GM19351 (cell line): ENCODE results near the gene NPIPB6.
A peak's percentile ranks its signal among the peaks of the same experiment; 100 is the strongest.
"Not testable (repeated sequence)": the region's sequence is repeated elsewhere in the genome, so short reads cannot be mapped to it uniquely, and the experiment has no call there.

Experiments used
- ATAC-seq: cut with Tn5 transposase; IDR thresholded peaks from one replicate; pipeline ENCODE4 v1.9.1; 2021; ENCODE audit warnings: mild to moderate bottlenecking, moderate library complexity; ENCODE audit not compliant: unreplicated experiment

Gene NPIPB6

DNA sequence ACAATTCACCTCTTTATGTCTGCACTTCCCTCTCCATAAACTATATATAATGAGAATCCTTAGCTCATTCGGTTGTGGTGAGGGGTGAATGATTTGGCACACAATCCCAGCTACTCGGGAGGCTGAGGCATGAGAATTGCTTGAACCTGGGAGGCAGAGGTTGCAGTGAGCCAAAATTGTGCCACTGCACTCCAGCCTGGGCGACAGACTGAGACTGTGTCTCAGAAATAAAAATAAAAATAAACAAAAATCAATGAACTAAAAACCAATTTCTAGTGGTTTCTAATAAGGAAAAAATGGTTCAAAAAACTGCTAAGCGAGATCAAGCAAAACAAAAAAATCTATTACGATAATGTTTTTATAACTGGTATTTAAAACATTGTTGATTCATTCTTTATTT lies at the start of gene NPIPB6:
Gene NPIPB6, minus strand, starts transcription at position 101 of the 400 bp plus-strand sequence. CDS start 686 bp downstream, outside the sequence.
- ATAC-seq: not testable (repeated sequence)

DNA sequence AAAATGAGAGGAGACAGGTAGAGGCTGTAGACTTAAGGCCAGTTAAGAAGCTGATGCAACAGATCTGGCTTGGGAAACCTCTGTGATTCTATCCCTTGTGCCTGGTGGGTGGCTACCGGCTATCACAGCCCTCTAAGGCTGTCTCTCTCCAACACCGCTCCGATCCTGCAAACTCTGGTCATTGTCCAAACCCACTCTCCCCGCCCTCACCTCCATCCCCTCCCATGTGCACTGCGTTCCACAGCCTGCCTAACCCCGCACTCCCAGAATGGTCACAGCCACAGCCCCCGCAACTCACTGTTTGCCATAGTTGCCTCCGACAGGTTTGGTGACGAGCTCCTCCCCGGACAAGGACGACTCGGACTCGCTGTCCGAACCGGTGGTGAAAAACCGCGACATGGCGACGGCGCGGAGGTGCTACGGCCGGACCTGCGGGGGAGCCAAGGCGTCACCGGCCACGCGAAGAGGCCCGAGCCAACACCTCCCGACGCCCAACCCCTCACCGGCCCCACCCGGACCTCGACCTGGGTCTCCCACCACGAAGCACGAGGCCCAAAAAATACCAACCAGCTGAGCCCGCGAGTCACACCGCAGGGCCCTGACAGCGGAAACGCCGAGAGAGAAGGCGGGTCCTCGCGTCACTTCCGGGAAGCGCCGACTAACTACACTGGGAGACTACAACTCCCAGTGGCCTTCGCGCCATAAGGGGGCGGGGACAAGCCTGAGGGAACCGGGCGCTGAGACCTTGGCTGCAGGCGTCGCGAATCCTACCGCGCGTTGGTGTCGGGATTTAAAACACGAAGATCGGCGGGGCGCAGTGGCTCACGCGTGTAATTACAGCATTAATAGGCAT lies 40.1 kb upstream of the NPIPB6 start, which contains the start of gene EIF3CL:
Gene EIF3CL, minus strand, starts transcription at position 622 of the 853 bp plus-strand sequence. Its CDS starts 223 bp downstream, at position 399.
- peak; percentile 99 for ATAC-seq

DNA sequence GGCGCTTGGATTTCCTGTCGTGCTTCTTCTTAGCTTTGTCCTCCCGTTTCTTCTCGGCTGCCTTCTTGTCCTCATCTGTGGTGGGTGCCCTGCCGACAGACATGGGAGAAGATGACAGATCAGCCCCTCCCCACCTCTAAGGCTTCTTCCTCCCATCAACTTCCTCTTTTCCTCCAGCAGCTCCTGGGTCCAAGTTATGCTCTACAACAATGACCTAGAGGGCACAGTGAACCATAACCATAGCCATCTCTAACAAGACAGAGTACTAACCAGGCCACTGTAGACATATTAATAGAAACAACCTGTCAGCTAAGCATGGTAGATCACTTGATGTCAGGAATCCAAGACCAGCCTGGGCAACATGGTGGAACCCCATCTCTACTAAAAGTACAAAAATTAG lies 28.7 kb upstream of the NPIPB6 start:
- not testable (repeated sequence) for ATAC-seq

DNA sequence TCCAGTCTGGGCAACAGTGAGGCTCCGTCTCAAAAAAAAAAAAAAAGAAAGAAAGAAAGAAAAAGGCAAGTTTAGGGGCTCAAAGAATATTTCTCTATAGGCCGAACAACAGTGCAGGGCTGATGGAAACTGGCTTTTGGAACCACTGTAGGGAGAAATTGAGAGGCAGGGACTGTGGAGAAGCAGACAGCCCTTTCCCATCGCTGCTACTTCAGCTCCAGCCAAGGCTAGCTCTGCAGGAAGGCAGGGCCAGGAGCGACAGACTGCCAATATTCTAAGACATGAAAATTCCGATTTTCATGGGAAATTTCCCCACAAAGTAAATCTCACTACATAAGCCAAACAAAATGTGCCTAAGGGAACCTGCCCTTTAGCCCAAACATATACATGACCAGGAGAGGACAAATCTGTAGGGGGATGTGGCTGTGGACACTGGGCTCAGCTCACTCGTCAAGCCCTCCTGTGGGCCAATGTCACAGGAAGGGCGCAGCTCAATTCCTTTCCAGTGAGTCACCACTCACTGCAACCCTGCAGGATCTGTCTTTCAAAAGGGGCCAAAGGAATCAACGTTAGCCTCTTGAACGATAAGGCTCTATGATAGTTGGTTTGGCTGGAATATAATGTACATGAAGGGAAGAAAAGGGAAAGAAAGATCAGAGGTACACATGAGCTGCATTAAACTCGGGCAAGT lies 19.0 kb upstream of the NPIPB6 start:
- ATAC-seq: not testable (repeated sequence)

DNA sequence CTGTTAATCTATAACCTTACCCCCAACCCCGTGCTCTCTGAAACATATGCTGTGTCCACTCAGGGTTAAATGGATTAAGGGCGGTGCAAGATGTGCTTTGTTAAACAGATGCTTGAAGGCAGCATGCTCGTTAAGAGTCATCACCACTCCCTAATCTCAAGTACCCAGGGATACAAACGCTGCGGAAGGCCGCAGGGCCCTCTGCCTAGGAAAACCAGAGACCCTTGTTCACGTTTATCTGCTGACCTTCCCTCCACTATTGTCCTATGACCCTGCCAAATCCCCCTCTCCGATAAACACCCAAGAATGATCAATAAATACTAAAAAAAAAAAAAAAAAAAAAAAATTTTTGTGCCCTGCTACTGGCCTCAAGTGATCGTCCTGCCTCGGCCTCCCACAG lies 14.5 kb upstream of the NPIPB6 start:
- not testable (repeated sequence) for ATAC-seq

- ATAC-seq: not testable (repeated sequence)
Observed at GRCh38 chr16:28377108-28377625, 13.9 kb upstream of the NPIPB6 start.

- not testable (repeated sequence) for ATAC-seq
Observed at GRCh38 chr16:28375115-28375514, 11.8 kb upstream of the NPIPB6 start.

- ATAC-seq: not testable (repeated sequence)
Observed at GRCh38 chr16:28374281-28374680, 11.0 kb upstream of the NPIPB6 start.

GRCh38 chr16:28367926-28368325 lies 4.6 kb upstream of the NPIPB6 start:
- not testable (repeated sequence) for ATAC-seq

DNA sequence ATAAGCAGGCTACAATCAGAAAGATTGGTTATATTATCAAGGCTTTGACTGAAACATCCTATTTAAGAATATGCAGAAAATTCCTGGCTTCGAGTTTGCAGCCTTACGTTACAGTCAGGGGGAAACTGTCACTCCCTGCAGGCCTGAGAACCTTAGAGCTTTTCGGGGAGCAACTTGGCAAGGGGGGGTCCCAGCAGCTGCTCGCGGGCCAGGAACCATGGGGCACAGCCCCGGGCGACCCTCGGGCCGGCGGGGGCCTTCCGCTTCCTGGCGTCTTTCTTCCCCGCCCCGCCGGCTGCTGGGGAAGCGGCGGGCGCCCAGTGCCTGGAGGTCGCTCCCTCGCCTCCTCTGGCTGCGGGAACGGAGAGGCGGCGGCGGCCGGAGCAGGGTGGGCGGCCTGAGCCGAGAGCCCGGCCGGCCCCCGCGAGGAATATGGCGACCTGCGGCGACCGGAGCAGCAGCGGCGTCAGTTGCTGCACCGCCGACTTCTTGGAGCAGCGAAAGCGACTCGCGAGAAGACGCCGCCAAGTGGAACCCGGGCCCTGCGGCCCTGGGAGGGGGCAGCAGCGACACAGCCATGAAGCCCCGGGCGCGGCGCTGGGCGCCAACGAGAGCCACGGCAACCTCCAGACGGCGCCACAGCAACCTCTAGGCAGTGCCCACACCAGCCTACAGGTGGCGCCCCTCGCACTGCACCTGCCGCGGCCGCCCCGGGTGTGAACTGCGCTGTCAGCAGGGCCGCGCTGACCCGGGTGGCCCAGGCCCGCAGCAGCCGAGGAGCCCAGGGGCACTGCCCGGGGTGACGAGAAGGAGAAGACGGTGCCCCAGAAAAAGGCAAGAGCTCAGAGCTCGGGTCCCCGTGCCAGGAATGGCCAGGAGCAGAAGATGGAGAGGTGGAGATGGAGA lies 1.2 kb upstream of the NPIPB6 start:
- ATAC-seq: peak; percentile 85

DNA sequence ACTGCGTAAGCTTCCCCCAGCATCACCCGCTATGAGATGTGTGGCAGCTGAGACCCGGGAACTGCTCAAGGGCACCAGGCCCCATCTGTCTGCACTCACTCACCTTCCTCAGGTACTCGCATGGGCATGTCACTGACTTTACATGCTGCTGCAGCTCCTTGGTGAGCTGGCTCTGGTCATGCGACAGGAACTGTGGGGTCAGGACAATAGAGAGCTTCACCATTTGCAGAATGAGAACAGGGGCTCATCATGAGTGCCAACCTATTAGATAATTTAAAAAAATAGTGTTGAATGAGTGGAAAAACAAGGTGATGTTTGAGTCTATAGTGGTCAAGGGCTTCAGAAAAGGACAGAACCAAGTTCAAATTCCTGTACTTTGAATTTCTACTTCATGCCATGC lies 708 bp downstream of the NPIPB6 start:
- ATAC-seq: not testable (repeated sequence)

- not testable (repeated sequence) for ATAC-seq
Observed at GRCh38 chr16:28338230-28338629, 25.1 kb downstream of the NPIPB6 start.

- ATAC-seq: not testable (repeated sequence)
Observed at GRCh38 chr16:28336940-28337710, 26.2 kb downstream of the NPIPB6 start.

DNA sequence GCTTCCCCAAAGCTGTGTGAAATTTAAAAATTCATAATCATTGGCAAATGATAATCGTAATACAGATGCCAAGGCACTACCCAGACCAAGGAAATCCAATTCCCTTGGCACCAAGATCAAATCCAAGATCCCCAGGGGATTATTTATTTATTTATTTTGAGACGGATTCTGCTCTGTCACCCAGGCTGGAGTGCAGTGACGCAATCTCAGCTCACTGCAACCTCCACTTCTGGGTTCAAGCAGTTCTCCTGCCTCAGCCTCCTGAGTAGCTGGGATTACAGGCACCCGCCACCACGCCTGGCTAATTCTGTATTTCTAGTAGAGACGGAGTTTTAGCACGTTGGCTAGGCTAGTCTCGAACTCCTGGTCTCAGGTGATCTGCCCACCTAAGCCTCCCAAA lies 27.6 kb downstream of the NPIPB6 start:
- not testable (repeated sequence) for ATAC-seq

DNA sequence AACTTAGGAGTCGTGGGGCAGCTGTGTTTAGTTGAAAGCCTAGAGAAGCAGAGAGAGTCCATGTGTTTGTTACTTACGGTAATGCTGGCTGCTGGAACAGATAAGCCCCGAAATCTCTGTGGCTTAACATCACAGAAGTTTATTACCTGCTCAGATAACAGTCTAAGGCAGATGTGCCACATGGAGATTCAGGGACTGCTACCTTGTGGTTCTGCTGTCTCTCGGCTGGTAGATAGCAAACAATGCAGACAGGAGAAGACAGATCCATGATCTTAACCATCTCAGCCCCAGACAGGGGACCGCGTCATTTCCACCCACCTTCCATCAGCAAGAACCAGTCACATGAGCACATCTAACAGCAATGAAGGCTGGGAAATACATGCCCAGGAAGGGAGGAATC lies 30.7 kb downstream of the NPIPB6 start:
- not testable (repeated sequence) for ATAC-seq

DNA sequence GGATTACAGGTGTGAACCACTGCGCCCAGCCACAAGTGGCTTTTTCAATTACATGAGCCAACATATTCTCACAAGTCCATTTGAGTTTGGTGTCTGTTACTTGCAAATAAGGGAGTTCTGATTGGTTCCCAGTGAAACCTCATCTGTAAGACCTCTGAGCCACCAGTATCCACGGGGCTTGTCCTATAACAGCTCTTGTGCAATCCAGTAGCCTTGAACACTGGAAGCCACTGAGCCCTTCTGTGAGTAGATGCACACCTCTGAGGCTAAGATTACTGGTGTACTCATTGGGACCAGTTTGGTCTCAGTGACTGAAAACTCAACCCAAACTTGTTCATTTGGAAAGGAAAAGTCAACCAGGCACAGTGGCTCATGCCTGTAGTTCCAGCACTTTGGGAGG lies 32.3 kb downstream of the NPIPB6 start:
- ATAC-seq: not testable (repeated sequence)

DNA sequence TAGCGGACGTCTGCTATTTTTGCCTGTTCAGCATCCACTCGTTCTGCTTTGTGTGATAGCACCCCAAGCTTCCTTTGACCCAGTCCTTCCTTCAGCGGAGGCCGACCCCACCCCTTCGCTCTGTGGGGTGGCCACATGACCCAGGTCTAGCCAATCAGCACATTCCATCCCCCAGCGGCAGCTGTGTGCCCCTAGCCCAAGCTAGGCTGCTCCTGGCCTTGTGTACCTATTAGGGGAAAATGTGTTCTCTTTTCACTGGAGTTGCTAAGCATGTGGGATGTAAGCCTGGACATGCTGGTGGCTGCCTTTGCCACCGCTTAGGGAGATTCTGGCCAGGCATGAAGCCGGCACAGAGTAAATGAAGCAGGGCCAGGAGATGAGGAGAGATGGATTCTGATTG lies 33.1 kb downstream of the NPIPB6 start:
- ATAC-seq: not testable (repeated sequence)

- no peak for ATAC-seq
Observed at GRCh38 chr16:28326881-28327610, 36.3 kb downstream of the NPIPB6 start.

- ATAC-seq: no peak
Observed at GRCh38 chr16:28324887-28325279, 38.4 kb downstream of the NPIPB6 start.
